HG02763 (cell line): ENCODE measurements around the gene OR6Q1.
"Not testable (repeated sequence)": the region's sequence is repeated elsewhere in the genome, so short reads cannot be mapped to it uniquely, and the experiment has no call there.

Source experiments
- ATAC-seq: cut with Tn5 transposase; IDR thresholded peaks from one replicate; pipeline ENCODE4 v1.9.1; 2021; ENCODE audit warnings: mild to moderate bottlenecking, moderate library complexity; ENCODE audit not compliant: unreplicated experiment

OR6Q1 gene

GRCh38 chr11:58030653-58031052 is at the start of gene OR6Q1:
TSS of gene OR6Q1 (plus strand) at chr11:58030953. CDS start at chr11:58030953, 0 bp downstream.
- ATAC-seq = no peak

DNA sequence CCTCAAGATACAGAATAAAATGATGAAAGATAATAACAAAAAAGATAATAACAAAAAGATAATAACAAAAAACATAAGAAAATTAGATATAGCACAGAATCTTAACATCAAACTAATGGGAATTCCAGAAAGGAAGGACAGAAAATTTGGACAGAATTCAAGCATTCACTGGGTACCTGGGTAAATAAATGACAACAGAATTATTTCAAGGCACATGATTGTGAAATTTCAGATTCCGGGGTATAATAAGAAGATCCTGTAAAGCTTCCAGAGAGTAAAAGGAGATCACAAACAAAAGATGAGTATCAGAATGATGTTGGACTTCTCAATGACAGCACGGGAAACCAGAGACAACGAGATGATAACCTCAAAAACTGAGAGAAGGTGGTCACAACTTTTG is 49.2 kb upstream of the OR6Q1 start:
- ATAC-seq = no peak

DNA sequence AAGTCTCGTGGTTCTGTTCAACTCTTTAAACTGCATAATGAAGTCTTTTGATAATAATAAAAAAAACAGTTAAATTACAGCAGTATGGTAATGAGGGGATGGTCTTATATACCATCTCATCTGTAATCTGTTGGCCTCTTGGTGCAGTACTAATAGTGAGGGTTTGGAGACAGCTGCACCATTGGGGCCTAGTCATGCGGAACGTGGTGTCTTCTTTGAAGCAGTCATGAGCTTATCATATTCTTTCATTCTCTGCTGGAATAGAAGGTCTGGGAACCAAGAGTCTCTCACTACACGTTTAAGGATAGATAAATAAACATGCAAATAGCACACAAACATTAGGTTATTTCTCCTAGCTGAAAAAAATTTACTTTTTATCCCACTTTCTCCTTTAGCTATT is 48.0 kb upstream of the OR6Q1 start:
- ATAC-seq = no peak

DNA sequence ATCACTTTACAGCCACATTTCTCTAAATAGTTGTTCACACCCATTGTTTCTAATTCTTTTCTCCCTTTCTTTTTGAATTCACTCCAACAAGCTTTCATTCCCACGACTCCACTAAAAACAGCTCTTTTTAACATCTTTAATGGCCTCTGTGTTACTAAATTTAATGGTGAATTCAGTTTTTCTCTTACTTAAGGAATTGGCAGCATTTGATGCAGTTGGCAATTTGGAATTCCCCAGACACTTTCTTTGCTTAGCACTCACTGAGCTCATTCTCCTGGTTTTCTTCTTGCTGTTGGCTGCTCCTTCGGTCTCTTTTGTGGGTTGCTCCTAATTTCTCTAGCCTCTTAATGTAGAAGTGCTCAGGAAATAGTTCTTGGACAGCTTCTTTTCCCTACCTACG is 47.6 kb upstream of the OR6Q1 start:
- no peak for ATAC-seq

DNA sequence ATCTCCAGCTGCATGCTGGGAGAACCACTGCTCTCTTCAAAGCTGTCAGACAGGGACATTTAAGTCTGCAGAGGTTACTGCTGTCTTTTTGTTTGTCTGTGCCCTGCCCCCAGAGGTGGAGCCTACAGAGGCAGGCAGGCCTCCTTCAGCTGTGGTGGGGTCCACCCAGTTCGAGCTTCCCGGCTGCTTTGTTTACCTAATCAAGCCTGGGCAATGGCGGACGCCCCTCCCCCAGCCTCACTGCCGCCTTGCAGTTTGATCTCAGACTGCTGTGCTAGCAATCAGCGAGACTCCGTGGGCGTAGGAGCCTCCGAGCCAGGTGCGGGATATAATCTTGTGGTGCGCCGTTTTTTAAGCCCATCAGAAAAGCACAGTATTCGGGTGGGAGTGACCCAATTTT is 31.2 kb upstream of the OR6Q1 start:
- ATAC-seq = not testable (repeated sequence)

DNA sequence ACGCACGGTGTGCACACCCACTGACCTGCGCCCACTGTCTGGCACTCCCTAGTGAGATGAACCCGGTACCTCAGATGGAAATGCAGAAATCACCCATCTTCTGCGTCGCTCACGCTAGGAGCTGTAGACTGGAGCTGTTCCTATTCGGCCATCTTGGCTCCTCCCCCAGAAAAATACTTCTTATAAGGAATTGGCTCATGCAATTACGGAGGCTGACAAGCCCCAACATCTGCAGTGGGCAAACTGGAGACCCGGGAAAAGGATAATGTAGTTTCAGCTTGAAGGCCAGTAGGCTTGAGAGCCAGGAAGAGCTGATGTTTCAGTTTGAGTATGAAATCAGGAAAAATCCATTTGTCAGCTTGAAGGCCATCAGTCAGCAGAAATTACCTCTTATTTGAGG is 30.7 kb upstream of the OR6Q1 start:
- not testable (repeated sequence) for ATAC-seq

DNA sequence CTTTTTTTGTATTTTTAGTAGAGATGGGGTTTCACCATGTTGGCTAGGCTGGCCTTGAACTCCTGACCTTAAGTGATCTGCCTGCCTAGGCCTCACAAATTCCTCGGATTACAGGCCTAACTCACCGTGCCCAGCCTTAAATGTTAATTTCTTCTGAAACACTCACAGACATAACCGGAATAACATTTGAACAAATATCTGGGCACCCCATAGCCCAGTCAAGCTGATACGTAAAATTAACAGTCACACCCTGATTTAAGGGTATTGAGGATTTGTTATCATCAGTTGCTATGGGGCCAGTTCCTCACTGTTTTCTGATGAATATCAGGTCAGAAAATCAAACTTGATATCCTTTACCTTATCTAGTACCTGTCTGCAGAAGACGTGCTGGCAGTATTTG is 30.1 kb upstream of the OR6Q1 start:
- no peak for ATAC-seq

DNA sequence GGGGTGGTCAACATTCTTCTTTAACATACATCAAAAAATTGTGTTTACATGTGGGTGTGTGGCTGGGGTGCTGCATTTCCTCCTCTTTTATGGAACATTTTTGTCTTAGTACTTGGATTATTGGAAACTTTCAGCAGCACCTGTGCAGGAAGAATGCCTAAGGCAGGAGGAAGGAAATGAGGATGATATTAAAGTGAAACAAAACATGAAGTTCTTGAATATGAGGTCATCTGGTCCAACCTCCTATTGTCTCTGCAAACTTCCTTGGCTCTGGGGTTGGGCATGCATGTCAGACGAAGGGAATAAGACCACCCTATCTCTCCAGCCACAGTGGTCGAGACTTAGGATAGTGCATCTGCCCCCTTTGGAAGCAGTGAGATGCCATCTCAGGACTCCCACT is 27.7 kb upstream of the OR6Q1 start:
- no peak for ATAC-seq

- no peak for ATAC-seq
These were observed 27.2 kb upstream of the OR6Q1 start for GRCh38 chr11:58003591-58003990.

DNA sequence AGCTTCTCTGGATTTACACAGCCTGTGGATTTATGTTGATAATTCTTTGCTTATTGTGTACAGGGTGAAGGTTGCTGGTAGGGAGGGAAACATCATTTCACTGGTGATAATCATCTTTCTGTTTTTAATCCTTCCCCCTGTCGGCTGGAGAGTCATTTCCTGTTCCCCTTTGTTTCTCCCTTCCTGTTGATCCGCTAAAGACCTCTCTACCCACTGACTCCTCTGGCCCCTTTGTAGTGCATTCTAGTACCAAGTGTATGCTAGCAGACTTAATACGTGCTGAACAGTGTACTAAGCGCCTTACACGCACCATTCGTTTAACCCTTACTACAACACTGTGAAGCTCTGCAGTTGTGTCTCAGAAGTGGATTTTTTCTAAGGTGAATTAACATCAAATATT is 26.1 kb upstream of the OR6Q1 start:
- no peak for ATAC-seq

DNA sequence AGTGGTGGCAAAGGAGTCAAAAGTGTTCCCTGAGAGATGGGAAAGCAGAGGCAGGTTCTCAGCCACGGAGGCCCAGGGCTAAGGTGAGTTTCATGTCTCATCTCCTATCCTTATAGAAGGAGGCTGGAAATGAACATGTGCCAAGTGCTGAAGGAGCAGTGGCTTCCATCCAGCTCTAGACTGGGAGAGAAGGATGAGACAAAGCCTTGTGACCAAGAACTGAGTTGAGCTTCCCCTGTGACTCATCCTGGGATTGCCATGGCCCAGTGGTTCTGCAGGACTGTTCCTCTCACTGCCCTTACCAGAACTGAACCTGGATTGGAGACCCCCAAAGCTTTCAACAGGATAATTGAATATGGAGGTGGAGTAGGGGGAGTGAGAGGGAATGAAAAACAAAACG is 23.8 kb upstream of the OR6Q1 start:
- no peak for ATAC-seq

DNA sequence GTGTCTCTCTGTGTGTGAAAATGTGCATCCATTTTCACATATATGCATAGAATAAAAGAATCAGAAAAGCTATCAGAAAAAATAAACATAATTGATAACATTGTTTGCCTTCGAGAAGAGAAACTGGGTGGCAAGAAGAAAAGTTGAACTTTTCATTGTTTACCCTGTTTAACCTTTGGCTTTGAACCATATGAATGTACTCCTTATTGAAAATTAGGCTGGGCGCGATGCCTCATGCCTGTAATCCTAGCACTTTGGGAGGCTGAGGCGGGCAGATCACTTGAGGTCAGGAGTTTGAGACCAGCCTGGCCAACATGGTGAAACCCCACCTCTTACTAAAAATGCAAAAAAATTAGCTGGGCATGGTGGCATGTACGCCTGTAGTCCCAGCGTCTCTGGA is 19.0 kb upstream of the OR6Q1 start:
- no peak for ATAC-seq

DNA sequence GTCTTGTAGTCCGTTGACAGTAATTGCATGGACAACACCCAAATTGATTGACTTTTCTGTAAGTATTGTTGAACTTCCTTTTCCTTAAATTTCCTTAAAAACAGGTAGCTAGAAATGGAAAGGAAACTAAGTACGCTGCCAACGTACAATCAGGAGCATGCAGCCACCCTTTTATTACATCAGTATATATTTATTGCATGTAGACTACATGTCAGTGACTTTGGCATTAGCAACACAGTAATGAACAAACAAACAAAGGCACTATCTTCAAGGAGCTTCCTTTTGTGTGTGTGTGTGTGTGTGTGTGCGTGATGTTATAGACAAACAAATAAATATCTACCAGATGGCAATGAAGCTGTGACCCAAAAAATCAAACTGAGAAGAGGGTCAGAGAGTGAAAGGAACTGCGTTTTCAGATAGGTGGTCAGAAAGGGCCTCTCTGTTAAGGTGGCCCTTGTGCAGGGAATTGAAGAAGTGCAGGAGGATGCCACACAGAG is 7.3 kb upstream of the OR6Q1 start, which contains the start of gene OR9Q1:
TSS of gene OR9Q1 (plus strand) at position 447 of the 497 bp plus-strand sequence. CDS start 155,564 bp downstream, outside the sequence.
- no peak for ATAC-seq

GRCh38 chr11:58024601-58025091 is 6.1 kb upstream of the OR6Q1 start:
- no peak for ATAC-seq

DNA sequence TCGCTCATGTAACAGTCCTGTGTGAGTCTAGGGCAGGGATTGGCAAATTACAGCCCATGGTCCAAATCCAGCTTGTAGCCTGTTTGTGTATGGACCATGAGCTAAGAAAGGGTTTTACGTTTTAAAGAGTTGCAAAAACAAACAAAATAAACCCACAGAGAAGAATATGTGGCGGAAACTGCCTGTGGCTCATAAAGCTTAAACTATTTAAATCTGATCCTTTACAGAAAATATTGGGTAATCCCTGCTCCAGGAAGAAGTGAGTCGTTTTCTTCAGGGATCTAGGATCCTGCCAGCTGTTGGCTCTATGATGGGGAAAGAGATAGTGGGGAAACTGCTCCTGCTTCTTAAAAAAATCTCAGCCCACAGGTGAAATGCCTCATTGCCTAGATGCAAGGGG is 3.4 kb upstream of the OR6Q1 start:
- ATAC-seq = no peak

- no peak for ATAC-seq
These were observed 1.9 kb upstream of the OR6Q1 start for GRCh38 chr11:58028687-58029411.

DNA sequence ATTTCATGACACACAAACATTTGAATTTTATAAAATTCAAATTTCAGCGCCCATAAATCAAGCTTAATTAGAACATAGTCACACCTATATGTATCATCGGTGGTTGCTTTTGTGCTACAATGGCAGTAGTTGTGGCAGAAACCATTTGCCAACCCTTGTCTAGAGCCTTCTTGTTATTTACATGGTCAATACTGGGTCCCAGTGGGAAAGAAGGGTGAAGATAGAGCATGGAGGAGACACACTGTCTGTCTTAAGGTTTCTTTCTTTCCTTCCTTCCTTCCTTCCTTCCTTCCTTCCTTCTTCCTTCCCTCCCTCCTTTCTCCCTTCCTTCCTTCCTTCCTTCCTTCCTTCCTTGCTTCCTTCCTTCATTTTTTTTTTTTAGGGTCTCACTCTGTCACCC is 3.7 kb downstream of the OR6Q1 start:
- no peak for ATAC-seq

DNA sequence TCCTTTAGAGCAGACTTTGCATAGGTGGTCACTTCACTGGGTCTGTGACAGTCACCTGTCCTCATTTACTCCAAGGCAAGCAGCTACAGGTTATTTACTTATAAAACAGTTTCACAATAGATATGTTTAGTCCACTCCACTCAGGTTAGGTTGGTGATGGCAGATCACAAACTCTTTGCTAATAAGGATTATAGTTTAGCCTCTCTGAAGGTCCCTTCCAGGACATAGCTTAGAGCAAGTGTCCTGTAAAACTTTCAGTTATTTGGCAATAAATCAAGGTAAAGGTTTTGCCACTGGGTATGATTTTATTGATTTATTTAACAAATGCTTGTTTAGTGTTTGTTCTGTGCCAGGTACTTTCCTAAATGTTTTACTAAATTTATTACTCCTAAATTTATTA is 8.8 kb downstream of the OR6Q1 start:
- ATAC-seq = no peak

GRCh38 chr11:58043379-58043778 is 12.6 kb downstream of the OR6Q1 start:
- no peak for ATAC-seq

- ATAC-seq = no peak
These were observed 15.5 kb downstream of the OR6Q1 start for GRCh38 chr11:58046231-58046630.

DNA sequence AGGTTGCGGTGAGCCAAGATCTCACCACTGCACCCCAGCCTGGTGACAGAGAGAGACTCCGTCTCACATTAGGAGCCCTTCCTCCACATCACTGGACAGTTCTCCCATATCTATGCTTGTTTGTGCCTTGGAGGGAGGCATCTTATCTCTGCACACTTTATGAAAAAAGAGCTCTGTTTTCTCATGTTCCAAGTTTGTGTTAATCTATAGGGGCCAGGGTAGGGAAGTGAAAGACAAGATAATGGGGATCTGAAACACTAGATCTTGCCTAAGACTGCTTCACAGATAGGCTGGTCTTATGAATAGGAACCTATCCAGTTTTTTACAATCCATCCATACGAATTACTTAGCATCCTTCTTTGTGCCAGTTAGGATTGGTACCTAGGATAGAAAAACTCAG is 17.1 kb downstream of the OR6Q1 start:
- no peak for ATAC-seq

DNA sequence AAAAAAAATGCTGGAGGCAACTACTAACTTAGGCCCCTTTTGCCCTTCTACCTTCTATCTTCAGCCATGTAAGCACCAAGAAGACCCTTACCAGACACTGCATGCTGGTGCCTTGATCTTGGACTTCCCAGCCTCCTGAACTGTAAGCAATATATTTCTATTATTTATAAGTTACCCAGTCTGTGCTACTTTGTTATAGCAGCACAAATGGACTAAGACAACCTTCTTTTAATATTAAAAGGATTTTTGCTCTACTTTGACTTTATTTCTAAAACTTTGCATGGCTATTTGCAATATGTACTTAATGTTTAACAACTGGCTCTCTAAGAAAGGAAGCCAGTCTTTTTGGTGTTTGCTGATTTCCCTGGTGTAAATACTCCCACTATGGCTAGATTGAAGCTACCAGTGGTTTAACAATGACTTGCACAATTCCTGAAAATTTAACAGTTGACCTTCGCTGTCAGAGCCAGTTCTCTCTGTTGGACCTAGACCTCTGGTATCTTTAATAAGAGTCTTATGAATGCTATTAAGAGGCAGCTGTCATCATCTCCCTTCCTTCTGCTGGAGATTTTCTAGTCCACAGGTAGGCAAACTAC is 25.2 kb downstream of the OR6Q1 start:
- no peak for ATAC-seq
